A673 (cell line): ENCODE results near the gene EPB41L3. TPM values are rescaled to one million over a fixed set of nuclear protein-coding genes. Genes with fewer than 3 reads are reported as not detected.

Source experiments
- BruUV-seq: library from RNA; stranded (reverse); fragments of 400-500 nt; replicated peaks from 2 replicates; lab custom pipeline; 2021; lab: Mats Ljungman, UMichigan
- CTCF ChIA-PET: fragments of 300-600 bp; sonication (Branson Sonifier 250); formaldehyde crosslinking; loops from one replicate; lab custom pipeline; 2022; ENCODE audit warnings: antibody characterized with exemption; lab: Charles Lee
- POLR2A ChIA-PET: fragments of 300-600 bp; sonication (Branson Sonifier 250); formaldehyde crosslinking; loops from one replicate; lab custom pipeline; 2022; ENCODE audit warnings: antibody characterized with exemption; ENCODE audit not compliant: low non-redundant PET; lab: Charles Lee
- DNase-seq: peaks from one replicate; pipeline ENCODE4 v3.0.0-alpha.2; 2015; ENCODE audit warnings: low spot score
- H3K27ac ChIP-seq: fragments of 200-600 bp; sonication (generic); 2 replicates; pipeline ENCODE4 v1.5.1; 2016; ENCODE audit warnings: mixed run types, low read depth, mild to moderate bottlenecking, mixed read lengths, antibody characterized with exemption, low read length; ENCODE audit not compliant: poor library complexity, severe bottlenecking
- H3K27me3 ChIP-seq: fragments of 200-600 bp; sonication (generic); replicated peaks from 2 replicates; pipeline ENCODE4 v1.6.1; 2017; ENCODE audit warnings: mixed run types, low read depth, mild to moderate bottlenecking, mixed read lengths, antibody characterized with exemption, low read length; ENCODE audit not compliant: insufficient read depth, poor library complexity
- H3K36me3 ChIP-seq: fragments of 200-600 bp; sonication (generic); 2 replicates; pipeline ENCODE4 v1.6.1; 2016; ENCODE audit warnings: mixed run types, mild to moderate bottlenecking, mixed read lengths, antibody characterized with exemption, low read length; ENCODE audit not compliant: insufficient read depth, poor library complexity, severe bottlenecking
- H3K4me1 ChIP-seq: fragments of 200-600 bp; sonication (generic); 2 replicates; pipeline ENCODE4 v1.6.1; 2017; ENCODE audit warnings: mixed run types, mild to moderate bottlenecking, mixed read lengths, antibody characterized with exemption, low read length; ENCODE audit not compliant: insufficient read depth, poor library complexity, severe bottlenecking
- H3K4me3 ChIP-seq: fragments of 200-600 bp; sonication (generic); 2 replicates; pipeline ENCODE4 v1.5.1; 2016; ENCODE audit warnings: low read depth, mixed run types, mild to moderate bottlenecking, mixed read lengths, low read length; ENCODE audit not compliant: poor library complexity, severe bottlenecking
- H3K9me3 ChIP-seq: fragments of 200-600 bp; sonication (generic); 2 replicates; pipeline ENCODE4 v1.6.1; 2016; ENCODE audit warnings: mixed run types, low read depth, mild to moderate bottlenecking, mixed read lengths, antibody characterized with exemption, low read length; ENCODE audit not compliant: poor library complexity, severe bottlenecking
- EZH2 ChIP-seq: fragments of 200-600 bp; sonication (generic); IDR thresholded peaks from 2 replicates; pipeline ENCODE4 v1.6.1; 2017; ENCODE audit warnings: borderline replicate concordance, low read depth, mild to moderate bottlenecking, mixed read lengths, antibody characterized with exemption, low read length; ENCODE audit not compliant: poor library complexity, severe bottlenecking
- intact Hi-C: fragments of 100-400 bp; cut with micrococcal nuclease; formaldehyde crosslinking; loops from one replicate; pipeline ENCODE4 v1.10.0; 2022; ENCODE audit not compliant: unreplicated experiment
- total RNA-seq: library from RNA; stranded (reverse); gene quantifications from 2 replicates; pipeline ENCODE4 v1.2.3, GENCODE V29; 2021
- TF ChIP-seq, protein P1 (sequence below): fragments of 300-800, 200-600 bp; sonication (generic); conservative IDR thresholded peaks from 2 replicates; pipeline ENCODE4 v1.5.1; 2017; ENCODE audit warnings: low read depth, mild to moderate bottlenecking, antibody characterized with exemption, low read length, moderate library complexity, mixed read lengths

Gene EPB41L3
- total RNA-seq, 1 experiment from 2014 or later, result 0.86 TPM

DNA sequence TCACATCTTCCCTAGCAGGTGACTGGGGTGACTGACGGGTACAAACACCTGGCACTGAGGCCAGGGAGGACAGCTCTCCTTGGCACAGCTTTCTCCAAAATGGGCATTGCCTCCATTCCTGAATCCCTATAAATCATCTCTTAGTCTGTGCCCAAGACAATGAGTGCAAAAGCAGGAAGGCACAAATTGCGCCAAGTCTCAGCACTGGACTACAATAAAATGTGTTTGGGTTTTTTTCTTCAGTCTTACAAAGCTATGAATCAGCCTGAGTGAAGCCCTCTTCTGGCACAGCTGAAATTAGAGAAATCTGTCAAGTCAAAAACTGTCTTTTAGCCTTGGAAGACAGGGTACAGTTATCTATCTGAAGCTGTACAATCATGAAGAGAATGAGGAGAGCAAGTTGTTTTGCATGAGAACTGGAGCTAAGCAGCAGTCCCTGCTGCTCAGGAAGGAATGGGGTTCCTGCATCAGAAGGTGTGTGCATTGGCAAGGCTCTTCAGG is 90.8 kb downstream of the EPB41L3 start:
- ChIA-PET POLR2A (no interaction called here), CTCF (no interaction called here)
- H3K27me3 ChIP-seq, result no peaks in the 10 kb centered on the region
- no peak overlapping the region for H3K4me3 ChIP-seq
- no peaks in the 10 kb centered on the region for H3K4me1 ChIP-seq
- no peaks in the 10 kb centered on the region for H3K9me3 ChIP-seq
- no peak for DNase-seq
- BruUV-seq, result no TSS peak
- H3K36me3 ChIP-seq, result no peaks in the 10 kb centered on the region
- no peak for TF ChIP-seq EZH2
- TF ChIP-seq, protein P1, sequence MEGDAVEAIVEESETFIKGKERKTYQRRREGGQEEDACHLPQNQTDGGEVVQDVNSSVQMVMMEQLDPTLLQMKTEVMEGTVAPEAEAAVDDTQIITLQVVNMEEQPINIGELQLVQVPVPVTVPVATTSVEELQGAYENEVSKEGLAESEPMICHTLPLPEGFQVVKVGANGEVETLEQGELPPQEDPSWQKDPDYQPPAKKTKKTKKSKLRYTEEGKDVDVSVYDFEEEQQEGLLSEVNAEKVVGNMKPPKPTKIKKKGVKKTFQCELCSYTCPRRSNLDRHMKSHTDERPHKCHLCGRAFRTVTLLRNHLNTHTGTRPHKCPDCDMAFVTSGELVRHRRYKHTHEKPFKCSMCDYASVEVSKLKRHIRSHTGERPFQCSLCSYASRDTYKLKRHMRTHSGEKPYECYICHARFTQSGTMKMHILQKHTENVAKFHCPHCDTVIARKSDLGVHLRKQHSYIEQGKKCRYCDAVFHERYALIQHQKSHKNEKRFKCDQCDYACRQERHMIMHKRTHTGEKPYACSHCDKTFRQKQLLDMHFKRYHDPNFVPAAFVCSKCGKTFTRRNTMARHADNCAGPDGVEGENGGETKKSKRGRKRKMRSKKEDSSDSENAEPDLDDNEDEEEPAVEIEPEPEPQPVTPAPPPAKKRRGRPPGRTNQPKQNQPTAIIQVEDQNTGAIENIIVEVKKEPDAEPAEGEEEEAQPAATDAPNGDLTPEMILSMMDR, result no peak
- no peak overlapping the region for H3K27ac ChIP-seq
- intact Hi-C loops, result no loop called here

DNA sequence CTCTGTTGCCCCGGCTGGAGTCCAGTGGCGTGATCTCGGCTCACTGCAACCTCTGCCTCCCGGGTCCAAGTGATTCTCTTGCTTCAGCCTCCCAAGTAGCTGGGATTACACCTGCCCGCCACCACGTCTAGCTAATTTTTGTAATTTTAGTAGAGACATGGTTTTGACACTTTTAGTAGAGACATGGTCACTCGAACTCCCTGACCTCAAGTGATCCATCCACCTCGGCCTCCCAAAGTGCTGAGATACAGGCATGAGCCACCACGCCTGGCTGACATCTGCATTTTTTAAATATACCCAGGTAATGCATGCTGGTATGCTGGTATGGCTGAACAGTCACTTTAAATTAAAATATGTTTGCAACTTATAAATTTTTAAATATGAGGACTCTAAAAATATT is 91.9 kb downstream of the EPB41L3 start:
- H3K27ac ChIP-seq, result no peak overlapping the region
- ChIA-PET CTCF (no interaction called here), POLR2A (no interaction called here)
- intact Hi-C loops, result no loop called here
- no peaks in the 10 kb centered on the region for H3K9me3 ChIP-seq
- no peaks in the 10 kb centered on the region for H3K36me3 ChIP-seq
- no peaks in the 10 kb centered on the region for H3K4me1 ChIP-seq
- DNase-seq, result no peak
- H3K4me3 ChIP-seq, result no peak overlapping the region
- no peak for TF ChIP-seq EZH2
- TF ChIP-seq, protein P1, result no peak
- no peaks in the 10 kb centered on the region for H3K27me3 ChIP-seq
- no TSS peak for BruUV-seq

DNA sequence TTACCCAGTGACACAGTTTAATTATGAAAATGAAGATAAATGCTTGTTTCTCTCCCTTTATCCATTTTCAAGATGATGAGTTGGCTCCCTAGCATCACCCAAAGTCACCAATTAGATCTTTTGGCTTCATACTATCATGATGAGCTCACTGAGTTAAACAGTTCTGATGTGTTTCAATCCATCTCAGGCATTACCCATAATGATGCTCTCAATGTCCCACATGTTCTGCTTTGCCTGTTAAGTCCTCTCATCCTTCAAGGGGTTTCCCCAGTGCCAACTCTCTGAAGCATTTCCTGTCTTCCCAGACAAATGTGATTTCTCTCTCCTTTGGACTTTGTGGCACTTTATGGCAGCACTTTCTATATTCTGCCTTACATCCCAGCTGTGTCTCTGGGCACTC is 92.6 kb downstream of the EPB41L3 start:
- Histone ChIP-seq H3K9me3 (no peaks in the 10 kb centered on the region), H3K27ac (no peak overlapping the region), H3K4me3 (no peak overlapping the region), H3K27me3 (no peaks in the 10 kb centered on the region), H3K4me1 (no peaks in the 10 kb centered on the region), H3K36me3 (no peaks in the 10 kb centered on the region)
- DNase-seq, result no peak
- POLR2A ChIA-PET, result interaction anchor here (0.5 kb wide), 1 partner anchor 261 kb away, joined by 3 read pairs; no protein-coding TSS in a partner anchor
- intact Hi-C loops, result no loop called here
- BruUV-seq, result no TSS peak
- no peak for TF ChIP-seq EZH2
- TF ChIP-seq, protein P1, result no peak
- CTCF ChIA-PET, result no interaction called here
